Progenitor cell of endocrine pancreas (in vitro differentiated cells): ENCODE data around the gene KRTAP10-3. TPM values are rescaled to one million over a fixed set of nuclear protein-coding genes. Genes with fewer than 3 reads are reported as not detected.
"Not testable (repeated sequence)": the region's sequence is repeated elsewhere in the genome, so short reads cannot be mapped to it uniquely, and the experiment has no call there.

Experiments
- DNase-seq: peaks from one replicate; pipeline ENCODE4 v3.0.0; 2021; ENCODE audit warnings: low spot score; ENCODE audit not compliant: unreplicated experiment
- H3K27ac Mint-ChIP-seq: 2 replicates; pipeline ENCODE4 v1.8.0; 2021; ENCODE audit warnings: mild to moderate bottlenecking, moderate library complexity, mixed read lengths
- H3K27me3 Mint-ChIP-seq: 2 replicates; pipeline ENCODE4 v1.8.0; 2021; ENCODE audit warnings: mixed read lengths
- H3K36me3 Mint-ChIP-seq: 2 replicates; pipeline ENCODE4 v1.8.0; 2022; ENCODE audit warnings: mixed read lengths; ENCODE audit not compliant: insufficient read depth
- H3K4me1 Mint-ChIP-seq: 2 replicates; pipeline ENCODE4 v1.8.0; 2021; ENCODE audit warnings: low read depth, mixed read lengths
- H3K4me3 Mint-ChIP-seq: 2 replicates; pipeline ENCODE4 v1.8.0; 2021; ENCODE audit warnings: low read depth, mild to moderate bottlenecking, moderate library complexity, mixed read lengths
- H3K9me3 Mint-ChIP-seq: 2 replicates; pipeline ENCODE4 v1.8.0; 2021; ENCODE audit warnings: low read depth, mixed read lengths
- CTCF ChIP-seq: fragments of 200-600 bp; sonication (generic); IDR thresholded peaks from one replicate; pipeline ENCODE4 v1.5.0; 2021; ENCODE audit warnings: antibody characterized with exemption, mild to moderate bottlenecking; ENCODE audit not compliant: unreplicated experiment
- total RNA-seq: library from RNA; stranded (reverse); gene quantifications from 2 replicates; pipeline ENCODE4 v1.2.1, GENCODE V29; 2021

KRTAP10-3 gene
- total RNA-seq, 1 donor from 2014 or later: not detected

DNA sequence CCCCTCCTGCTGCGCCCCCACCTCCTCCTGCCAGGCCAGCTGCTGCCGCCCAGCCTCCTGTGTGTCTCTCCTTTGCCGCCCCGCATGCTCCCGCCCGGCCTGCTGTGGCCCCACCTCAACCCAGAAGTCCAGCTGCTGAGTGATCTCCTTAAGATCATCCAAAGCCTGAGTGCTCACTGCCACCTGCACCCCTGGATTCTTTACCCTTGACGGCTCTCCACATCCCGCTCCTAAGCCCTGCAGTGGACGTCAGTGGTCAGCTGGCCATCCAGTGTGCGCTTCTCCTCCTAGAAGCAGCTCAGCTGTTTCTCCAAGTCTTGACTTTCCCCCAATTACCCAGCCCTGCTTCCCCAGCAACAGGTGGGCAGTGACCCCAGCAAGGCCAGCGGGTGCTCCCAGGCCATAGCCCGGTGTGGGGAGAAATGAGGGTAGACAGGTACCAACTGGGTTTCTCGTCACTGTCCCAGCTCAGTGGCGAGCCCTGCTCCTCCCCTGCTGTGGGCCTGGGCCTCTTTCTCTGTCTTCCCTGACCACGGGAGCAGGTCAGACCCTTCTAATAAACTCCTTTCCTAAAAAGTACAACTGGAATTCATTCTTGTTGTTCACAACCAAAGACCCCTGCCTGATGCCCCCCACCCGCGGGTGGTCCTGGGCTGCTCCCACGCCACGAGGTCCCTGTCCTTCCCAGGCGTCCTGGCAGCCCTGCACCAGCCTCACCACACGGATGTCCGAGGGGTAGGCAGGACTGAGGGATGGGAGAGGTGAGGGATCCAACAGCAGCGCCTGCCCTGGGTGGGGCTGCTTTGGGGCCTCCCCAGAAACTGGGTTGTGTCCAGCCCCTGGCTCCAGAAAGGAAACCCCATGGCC, 43.2 kb upstream of the KRTAP10-3 start:
- DNase-seq: no peak
- Mint-ChIP-seq H3K4me1 (no peaks in the 10 kb centered on the region), H3K4me3 (no peak overlapping the region), H3K27ac (no peak overlapping the region), H3K36me3 (no peaks in the 10 kb centered on the region), H3K27me3 (peaks cover 6% of the 10 kb centered on the region), H3K9me3 (peaks cover 14% of the 10 kb centered on the region)
- TF ChIP-seq CTCF: no peak

- H3K9me3 Mint-ChIP-seq: peaks cover 14% of the 10 kb centered on the region
- not testable (repeated sequence) for H3K36me3 Mint-ChIP-seq, H3K27me3 Mint-ChIP-seq, H3K4me3 Mint-ChIP-seq, H3K4me1 Mint-ChIP-seq, H3K27ac Mint-ChIP-seq, DNase-seq
Observed at GRCh38 chr21:44601091-44601490, 42.5 kb upstream of the KRTAP10-3 start.

DNA sequence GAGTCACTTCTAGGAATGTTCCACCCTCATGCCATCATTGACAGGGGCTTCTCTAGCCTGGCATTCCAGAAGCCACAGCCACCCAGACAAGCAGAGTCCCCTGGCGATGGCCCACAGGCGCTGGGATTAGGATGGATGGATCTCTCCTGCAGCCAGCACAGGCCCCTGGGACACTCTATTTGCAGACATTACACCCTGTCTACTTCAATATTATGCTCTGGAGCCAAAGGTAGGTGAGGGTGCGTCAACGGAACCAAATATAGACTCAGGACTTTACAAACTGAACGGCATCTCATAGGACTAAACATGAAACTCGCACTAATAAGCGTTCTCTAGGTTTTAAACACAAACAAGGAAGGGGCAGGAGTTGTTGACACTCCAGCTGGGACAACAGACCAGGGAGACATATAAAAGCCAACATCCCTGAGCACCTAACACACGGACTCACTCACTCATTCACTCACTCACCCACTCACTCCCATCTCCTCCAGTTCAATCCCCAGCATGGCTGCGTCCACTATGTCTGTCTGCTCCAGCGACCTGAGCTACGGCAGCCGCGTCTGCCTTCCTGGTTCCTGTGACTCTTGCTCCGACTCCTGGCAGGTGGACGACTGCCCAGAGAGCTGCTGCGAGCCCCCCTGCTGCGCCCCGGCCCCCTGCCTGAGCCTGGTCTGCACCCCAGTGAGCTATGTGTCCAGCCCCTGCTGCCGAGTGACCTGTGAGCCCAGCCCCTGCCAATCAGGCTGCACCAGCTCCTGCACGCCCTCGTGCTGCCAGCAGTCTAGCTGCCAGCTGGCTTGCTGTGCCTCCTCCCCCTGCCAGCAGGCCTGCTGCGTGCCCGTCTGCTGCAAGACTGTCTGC, 41.8 kb upstream of the KRTAP10-3 start, which contains the start of gene KRTAP10-7:
KRTAP10-7 (plus strand) TSS at position 480 of the 861 bp plus-strand sequence; CDS start at position 505, 25 bp downstream.
- not testable (repeated sequence) for H3K36me3 Mint-ChIP-seq, H3K27me3 Mint-ChIP-seq, H3K4me3 Mint-ChIP-seq, DNase-seq, H3K4me1 Mint-ChIP-seq, H3K27ac Mint-ChIP-seq
- peaks cover 14% of the 10 kb centered on the region for H3K9me3 Mint-ChIP-seq

DNA sequence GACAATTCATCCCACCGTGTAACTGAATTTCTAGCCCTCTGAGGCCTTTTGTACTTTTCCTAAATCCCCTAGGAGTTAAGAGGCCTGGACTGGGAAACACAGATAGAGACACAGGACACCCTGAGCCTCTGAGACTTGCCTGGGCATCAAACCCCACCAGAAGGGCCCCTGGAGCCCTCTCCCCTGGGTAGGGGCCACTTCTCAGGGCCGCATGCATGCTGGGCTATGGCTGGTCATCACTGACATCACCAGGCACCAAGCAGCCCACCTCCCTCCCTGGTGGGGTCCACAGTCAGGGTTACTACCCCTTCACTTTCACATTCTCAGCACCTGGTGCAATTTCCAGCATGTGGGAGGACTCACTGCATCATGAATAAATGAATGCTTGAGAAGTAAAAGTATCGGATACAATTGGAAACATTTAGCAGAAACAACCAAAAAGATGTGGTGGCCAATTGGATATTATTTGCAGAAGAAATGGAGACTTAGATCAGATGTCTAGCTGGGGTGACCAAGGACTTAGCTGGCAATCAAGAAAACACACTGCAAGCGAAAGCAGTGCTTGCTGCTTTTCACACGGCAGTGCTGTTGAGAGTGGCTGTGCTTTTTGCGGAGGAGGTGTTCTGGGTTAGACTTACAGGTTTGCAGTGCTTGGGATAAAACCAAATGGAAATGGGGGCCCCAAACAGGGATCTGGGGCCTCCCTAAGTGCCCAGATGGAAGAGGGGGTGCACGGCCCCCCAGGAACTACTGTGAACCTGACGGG, 40.9 kb upstream of the KRTAP10-3 start:
- Mint-ChIP-seq H3K9me3 (peaks cover 10% of the 10 kb centered on the region), H3K27me3 (peaks cover 2% of the 10 kb centered on the region), H3K27ac (no peak overlapping the region), H3K4me3 (no peak overlapping the region), H3K36me3 (no peaks in the 10 kb centered on the region), H3K4me1 (no peaks in the 10 kb centered on the region)
- no peak for DNase-seq
- no peak for TF ChIP-seq CTCF

GRCh38 chr21:44598061-44598460, 39.5 kb upstream of the KRTAP10-3 start:
- no peak for DNase-seq
- peaks cover 5% of the 10 kb centered on the region for H3K9me3 Mint-ChIP-seq
- no peak overlapping the region for H3K4me3 Mint-ChIP-seq
- H3K27ac Mint-ChIP-seq: no peak overlapping the region
- H3K36me3 Mint-ChIP-seq: no peaks in the 10 kb centered on the region
- H3K27me3 Mint-ChIP-seq: peaks cover 2% of the 10 kb centered on the region
- TF ChIP-seq CTCF: no peak
- peaks cover 7% of the 10 kb centered on the region for H3K4me1 Mint-ChIP-seq
